Natural killer cell (primary cell): ENCODE results near the gene C2CD2. TPM values are rescaled to one million over a fixed set of nuclear protein-coding genes. Genes with fewer than 3 reads are reported as not detected.

ENCODE experiments used
- ATAC-seq, 3 donors: fragments of 150-1000 bp in 2 of 3; fragments of 200-7000 bp in 1 of 3; cut with Tn5 transposase; 1 replicate in 1 of 3; 2 replicates in 2 of 3; pipeline ENCODE4 v1.10.0; 2021; ENCODE audit warnings: mild to moderate bottlenecking in 2 of 3, moderate library complexity in 2 of 3
- DNase-seq, 2 donors: peaks; one replicate each; pipeline versions ENCODE4 v3.0.0 to v3.0.0-alpha.2; 2013 to 2021; ENCODE audit warnings: mixed read lengths in 1 of 2
- H3K27ac ChIP-seq: one replicate; pipeline ENCODE4 v1.5.1; 2013; ENCODE audit warnings: mild to moderate bottlenecking, low read length
- H3K27me3 ChIP-seq: one replicate; pipeline ENCODE4 v1.6.1; 2013; ENCODE audit warnings: low read length; ENCODE audit not compliant: control insufficient read depth, insufficient read depth
- H3K36me3 ChIP-seq: one replicate; pipeline ENCODE4 v1.6.1; 2013; ENCODE audit warnings: low read length; ENCODE audit not compliant: control insufficient read depth, insufficient read depth
- H3K4me1 ChIP-seq: one replicate; pipeline ENCODE4 v1.6.1; 2013; ENCODE audit warnings: low read length; ENCODE audit not compliant: control insufficient read depth, insufficient read depth
- H3K4me3 ChIP-seq: one replicate; pipeline ENCODE4 v1.5.1; 2013; ENCODE audit warnings: low read length
- H3K9me3 ChIP-seq: one replicate; pipeline ENCODE4 v1.6.1; 2013; ENCODE audit warnings: low read length; ENCODE audit not compliant: control insufficient read depth, insufficient read depth
- H3K27ac Mint-ChIP-seq, 2 donors: one replicate each; pipeline ENCODE4 v1.8.0; 2022; ENCODE audit warnings: mild to moderate bottlenecking in 2 of 2, mixed read lengths in 2 of 2, moderate library complexity in 1 of 2
- H3K27me3 Mint-ChIP-seq, 2 donors: one replicate each; pipeline ENCODE4 v1.8.0; 2022; ENCODE audit warnings: low read depth in 2 of 2, mixed read lengths in 2 of 2
- H3K36me3 Mint-ChIP-seq: one replicate; pipeline ENCODE4 v1.8.0; 2022; ENCODE audit warnings: mixed read lengths
- H3K4me1 Mint-ChIP-seq, 2 donors: one replicate each; pipeline ENCODE4 v1.8.0; 2022; ENCODE audit warnings: mixed read lengths in 2 of 2
- H3K4me3 Mint-ChIP-seq: one replicate; pipeline ENCODE4 v1.8.0; 2022; ENCODE audit warnings: mild to moderate bottlenecking, moderate library complexity, mixed read lengths
- H3K9me3 Mint-ChIP-seq, 2 donors: one replicate each; pipeline ENCODE4 v1.8.0; 2022; ENCODE audit warnings: mixed read lengths in 2 of 2
- WGBS: methylation state at CpG from one replicate; pipeline ENCODE4 v1.1.7; 2013; ENCODE audit warnings: missing lambda C conversion rate; ENCODE audit not compliant: insufficient coverage; 5-methylcytosine and 5-hydroxymethylcytosine counted together
- intact Hi-C: fragments of 100-400 bp; cut with micrococcal nuclease; formaldehyde crosslinking; loops from one replicate; pipeline ENCODE4 v1.14.2; 2022
- total RNA-seq, 4 donors: library from RNA; stranded (reverse); fragments of 120-200 nt in 1 of 4; gene quantifications; one replicate each; pipeline versions ENCODE4 v1.2.3 to v1.2.4, GENCODE V29; 2013 to 2022
- TF ChIP-seq, protein P1 (sequence below): fragments of 200-600 bp; IDR thresholded peaks from one replicate; pipeline ENCODE4 v1.8.0; 2022; ENCODE audit warnings: antibody characterized with exemption

C2CD2 gene
- total RNA-seq, 3 donors from 2014 or later (not counting 1 experiment from before 2014, with no cell fraction given) = 2.1 to 10.1 (median 8.9) TPM

- no peak overlapping the region for H3K4me3 ChIP-seq
- H3K4me1 ChIP-seq = no peaks in the 10 kb centered on the region
- Mint-ChIP-seq H3K27ac (no peak overlapping the region), H3K4me1 (no peaks in the 10 kb centered on the region), H3K4me3 (no peak overlapping the region), H3K27me3 (no peaks in the 10 kb centered on the region), H3K36me3 (peaks cover 13% of the 10 kb centered on the region), H3K9me3 (peaks cover under 1 to 3% of the 10 kb centered on the region in 2 donors)
- TF ChIP-seq, protein P1, sequence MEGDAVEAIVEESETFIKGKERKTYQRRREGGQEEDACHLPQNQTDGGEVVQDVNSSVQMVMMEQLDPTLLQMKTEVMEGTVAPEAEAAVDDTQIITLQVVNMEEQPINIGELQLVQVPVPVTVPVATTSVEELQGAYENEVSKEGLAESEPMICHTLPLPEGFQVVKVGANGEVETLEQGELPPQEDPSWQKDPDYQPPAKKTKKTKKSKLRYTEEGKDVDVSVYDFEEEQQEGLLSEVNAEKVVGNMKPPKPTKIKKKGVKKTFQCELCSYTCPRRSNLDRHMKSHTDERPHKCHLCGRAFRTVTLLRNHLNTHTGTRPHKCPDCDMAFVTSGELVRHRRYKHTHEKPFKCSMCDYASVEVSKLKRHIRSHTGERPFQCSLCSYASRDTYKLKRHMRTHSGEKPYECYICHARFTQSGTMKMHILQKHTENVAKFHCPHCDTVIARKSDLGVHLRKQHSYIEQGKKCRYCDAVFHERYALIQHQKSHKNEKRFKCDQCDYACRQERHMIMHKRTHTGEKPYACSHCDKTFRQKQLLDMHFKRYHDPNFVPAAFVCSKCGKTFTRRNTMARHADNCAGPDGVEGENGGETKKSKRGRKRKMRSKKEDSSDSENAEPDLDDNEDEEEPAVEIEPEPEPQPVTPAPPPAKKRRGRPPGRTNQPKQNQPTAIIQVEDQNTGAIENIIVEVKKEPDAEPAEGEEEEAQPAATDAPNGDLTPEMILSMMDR = no peak
- WGBS = 78% methylated on average over 8 of the region's 10 CpGs
- DNase-seq (no peak), ATAC-seq (no peak)
- H3K36me3 ChIP-seq = peaks cover 32% of the 10 kb centered on the region
- no peaks in the 10 kb centered on the region for H3K27me3 ChIP-seq
- no peak overlapping the region for H3K27ac ChIP-seq
- intact Hi-C loops = no loop called here
- H3K9me3 ChIP-seq = no peaks in the 10 kb centered on the region
Measured at GRCh38 chr21:41835711-41836154, 118.1 kb downstream of the C2CD2 start.

Other genes with a start within 250 kb of the C2CD2 start
- gene RIPK4, start 187.0 kb downstream of the C2CD2 start, total RNA-seq = under 1 TPM in 1 of 3 donors, not detected in 2; 0.09 TPM
- 10 to 100 TPM; 11.4 to 13.5 (median 11.9) TPM for gene PRDM15, start 74.7 kb downstream of the C2CD2 start, total RNA-seq
- 100 to 1,000 TPM in 2 of 3 donors, 10 to 100 TPM in 1; 78.2 to 113 (median 100) TPM for gene ZBTB21, start 56.3 kb upstream of the C2CD2 start, total RNA-seq
- under 1 TPM in 2 of 3 donors, not detected in 1; 0.14 to 0.28 TPM for gene UMODL1, start 117.3 kb upstream of the C2CD2 start, total RNA-seq